Activated T-helper 2 cell treated with anti-CD3 and anti-CD28 coated beads, Interferon-gamma antibody, Interleukin-2, Interleukin-4, amounts not matched to agents 10 μg/mL and 5 μg/mL and 100 μg/mL, durations not matched to agents 14 hours and 24 hours and 36 hours (primary cell): ENCODE results near the gene AGPS. TPM values are rescaled to one million over a fixed set of nuclear protein-coding genes. Genes with fewer than 3 reads are reported as not detected.
"Not testable (repeated sequence)": the region's sequence is repeated elsewhere in the genome, so short reads cannot be mapped to it uniquely, and the experiment has no call there.

Experiments used
- DNase-seq: peaks from one replicate; pipeline ENCODE4 v3.0.0; 2021; ENCODE audit warnings: low spot score
- H3K27ac Mint-ChIP-seq: one replicate; pipeline ENCODE4 v1.8.0; 2021; ENCODE audit warnings: mixed read lengths
- H3K27me3 Mint-ChIP-seq: one replicate; pipeline ENCODE4 v1.8.0; 2021; ENCODE audit warnings: low read depth, mixed read lengths
- H3K36me3 Mint-ChIP-seq: one replicate; pipeline ENCODE4 v1.8.0; 2021; ENCODE audit warnings: low read depth, mixed read lengths
- H3K4me1 Mint-ChIP-seq: one replicate; pipeline ENCODE4 v1.8.0; 2021; ENCODE audit warnings: low read depth, mixed read lengths
- H3K4me3 Mint-ChIP-seq: one replicate; pipeline ENCODE4 v1.8.0; 2021; ENCODE audit warnings: low read depth, mild to moderate bottlenecking, moderate library complexity, mixed read lengths
- H3K9me3 Mint-ChIP-seq: one replicate; pipeline ENCODE4 v1.8.0; 2021; ENCODE audit warnings: mixed read lengths
- intact Hi-C: fragments of 100-400 bp; cut with micrococcal nuclease; formaldehyde crosslinking; loops from one replicate; pipeline ENCODE4 v1.15.1; 2023
- total RNA-seq: library from RNA; stranded (reverse); gene quantifications from 2 replicates; pipeline ENCODE4 v1.2.3, GENCODE V29; 2022

Gene AGPS
- total RNA-seq, 1 donor from 2014 or later, result 70.4 TPM

DNA sequence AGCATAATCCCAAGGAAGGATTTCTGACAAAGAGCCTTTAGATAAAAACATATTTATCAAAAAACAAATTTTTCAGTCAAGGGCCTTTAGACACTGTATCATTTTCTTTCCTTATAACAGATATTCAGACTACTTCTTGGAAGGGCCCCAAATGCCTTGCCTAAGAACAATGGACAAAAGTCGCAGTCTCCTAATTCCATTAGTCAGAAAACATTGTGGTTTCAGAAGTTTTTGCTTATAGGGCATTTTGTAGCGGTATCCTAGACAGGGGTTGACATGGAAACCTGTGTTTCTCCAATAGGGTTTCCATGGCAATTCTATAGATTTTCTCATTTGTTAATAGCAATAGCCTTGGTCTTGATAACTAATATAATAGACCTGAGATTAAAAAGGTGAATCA, 36.7 kb upstream of the AGPS start:
- no peaks in the 10 kb centered on the region for H3K27me3 Mint-ChIP-seq
- intact Hi-C loops, result no loop called here
- H3K27ac Mint-ChIP-seq, result no peak overlapping the region
- H3K4me1 Mint-ChIP-seq, result no peaks in the 10 kb centered on the region
- H3K9me3 Mint-ChIP-seq, result no peaks in the 10 kb centered on the region
- DNase-seq, result no peak
- no peaks in the 10 kb centered on the region for H3K36me3 Mint-ChIP-seq
- H3K4me3 Mint-ChIP-seq, result no peak overlapping the region

DNA sequence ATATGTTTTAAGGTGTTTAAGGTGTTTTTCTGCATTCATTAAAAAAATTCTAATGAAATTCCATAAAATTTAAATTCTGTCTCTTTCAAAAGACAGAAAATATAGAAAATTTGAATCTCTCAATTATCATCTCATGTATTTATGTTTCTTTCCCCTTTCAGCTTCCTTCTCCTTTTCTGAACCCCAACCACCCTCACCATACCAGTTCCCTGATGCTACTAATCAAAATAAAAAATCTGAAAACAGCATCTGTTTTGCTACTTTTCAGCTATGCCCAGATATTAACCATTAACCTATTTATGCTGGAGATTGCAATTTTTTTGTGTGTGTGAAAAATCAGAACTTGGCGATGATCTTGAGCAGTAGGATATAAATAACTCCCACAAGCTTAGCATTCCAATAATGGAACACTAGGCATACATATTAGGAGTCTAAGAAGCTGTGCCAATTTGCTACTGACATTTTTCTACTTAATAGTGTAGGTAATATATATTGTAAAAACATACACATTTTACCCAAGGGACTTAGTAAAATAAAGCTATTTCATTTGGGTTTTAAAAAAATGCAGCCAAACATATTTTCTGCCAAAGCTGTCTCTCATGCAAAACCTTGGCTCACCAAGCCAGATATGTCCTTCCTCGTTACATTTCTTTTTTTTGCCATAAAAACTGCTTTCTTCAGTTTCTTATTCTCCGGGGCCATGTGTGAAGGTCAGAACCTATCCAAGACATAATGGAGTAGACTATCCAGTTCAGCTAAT, 32.6 kb upstream of the AGPS start:
- no peaks in the 10 kb centered on the region for H3K4me1 Mint-ChIP-seq
- no peak overlapping the region for H3K27ac Mint-ChIP-seq
- no peaks in the 10 kb centered on the region for H3K36me3 Mint-ChIP-seq
- intact Hi-C loops, result no loop called here
- no peak overlapping the region for H3K4me3 Mint-ChIP-seq
- no peaks in the 10 kb centered on the region for H3K27me3 Mint-ChIP-seq
- DNase-seq, result no peak
- no peaks in the 10 kb centered on the region for H3K9me3 Mint-ChIP-seq

DNA sequence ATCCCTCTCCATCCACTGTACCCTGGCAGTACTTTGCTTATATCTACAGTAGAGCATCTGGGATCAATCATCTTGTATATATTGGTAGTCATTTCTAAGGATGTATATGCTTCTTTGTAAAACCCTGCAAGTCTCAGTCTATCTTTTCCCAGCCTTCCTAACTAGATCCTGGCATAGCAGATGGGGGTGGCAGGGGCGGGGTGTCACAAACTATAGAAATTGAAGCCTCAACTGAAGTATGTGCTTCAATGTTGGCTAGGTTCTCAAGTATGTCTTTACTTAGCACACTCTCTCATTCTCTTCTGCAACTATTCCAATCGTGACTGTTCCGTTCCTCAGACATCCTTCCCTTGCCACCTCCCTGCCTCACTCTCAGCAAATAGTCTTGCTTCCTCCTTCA, 30.1 kb upstream of the AGPS start:
- no peak for DNase-seq
- H3K4me1 Mint-ChIP-seq, result no peaks in the 10 kb centered on the region
- no peaks in the 10 kb centered on the region for H3K36me3 Mint-ChIP-seq
- H3K27me3 Mint-ChIP-seq, result no peaks in the 10 kb centered on the region
- H3K9me3 Mint-ChIP-seq, result no peaks in the 10 kb centered on the region
- intact Hi-C loops, result no loop called here
- H3K4me3 Mint-ChIP-seq, result no peak overlapping the region
- H3K27ac Mint-ChIP-seq, result no peak overlapping the region

DNA sequence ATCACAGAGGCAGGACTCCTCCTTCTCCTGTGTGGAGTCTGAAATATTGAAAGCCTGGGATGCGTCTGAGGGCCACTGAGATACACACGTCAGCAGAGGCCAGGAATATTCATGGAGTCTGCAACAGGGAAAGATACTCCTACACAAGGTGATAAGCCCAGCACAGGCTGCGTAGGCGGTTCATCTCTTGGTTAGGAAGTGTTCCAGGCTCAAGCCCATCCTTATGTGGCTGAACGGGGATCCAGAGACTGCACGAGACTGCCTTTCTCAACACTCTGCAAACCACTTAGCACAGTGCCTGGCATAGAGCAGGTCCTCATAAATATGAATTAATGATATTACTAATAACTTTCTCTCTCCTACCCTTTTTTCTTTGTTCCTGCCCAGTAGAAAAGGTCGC, 29.2 kb upstream of the AGPS start:
- H3K9me3 Mint-ChIP-seq, result peaks cover 5% of the 10 kb centered on the region
- DNase-seq, result no peak
- intact Hi-C loops, result no loop called here
- no peaks in the 10 kb centered on the region for H3K36me3 Mint-ChIP-seq
- H3K4me1 Mint-ChIP-seq, result no peaks in the 10 kb centered on the region
- no peak overlapping the region for H3K4me3 Mint-ChIP-seq
- no peak overlapping the region for H3K27ac Mint-ChIP-seq
- no peaks in the 10 kb centered on the region for H3K27me3 Mint-ChIP-seq

- H3K4me1 Mint-ChIP-seq, H3K27me3 Mint-ChIP-seq, H3K36me3 Mint-ChIP-seq, DNase-seq, H3K4me3 Mint-ChIP-seq, H3K27ac Mint-ChIP-seq, intact Hi-C loops: not testable (repeated sequence)
- H3K9me3 Mint-ChIP-seq, result peaks cover 25% of the 10 kb centered on the region
These were observed 26.8 kb upstream of the AGPS start for GRCh38 chr2:177365764-177366163.

GRCh38 chr2:177368023-177368422, 24.6 kb upstream of the AGPS start:
- H3K4me3 Mint-ChIP-seq, H3K4me1 Mint-ChIP-seq, H3K27ac Mint-ChIP-seq, H3K27me3 Mint-ChIP-seq, DNase-seq, intact Hi-C loops: not testable (repeated sequence)
- Mint-ChIP-seq H3K9me3 (peaks cover 47% of the 10 kb centered on the region), H3K36me3 (peaks cover 19% of the 10 kb centered on the region)

- intact Hi-C loops, result no loop called here
- Mint-ChIP-seq H3K4me1 (no peaks in the 10 kb centered on the region), H3K27me3 (no peaks in the 10 kb centered on the region), H3K9me3 (peaks cover 5% of the 10 kb centered on the region), H3K4me3 (no peak overlapping the region), H3K36me3 (peaks cover 27% of the 10 kb centered on the region), H3K27ac (no peak overlapping the region)
- DNase-seq, result no peak
These were observed 13.2 kb upstream of the AGPS start for GRCh38 chr2:177379354-177379753.

- H3K4me3 Mint-ChIP-seq, result no peak overlapping the region
- H3K36me3 Mint-ChIP-seq, result peaks cover 23% of the 10 kb centered on the region
- H3K4me1 Mint-ChIP-seq, result no peaks in the 10 kb centered on the region
- H3K27ac Mint-ChIP-seq, result no peak overlapping the region
- H3K9me3 Mint-ChIP-seq, result peaks cover 1% of the 10 kb centered on the region
- DNase-seq, result no peak
- intact Hi-C loops, result no loop called here
- no peaks in the 10 kb centered on the region for H3K27me3 Mint-ChIP-seq
These were observed 12.4 kb upstream of the AGPS start for GRCh38 chr2:177380181-177380580.

DNA sequence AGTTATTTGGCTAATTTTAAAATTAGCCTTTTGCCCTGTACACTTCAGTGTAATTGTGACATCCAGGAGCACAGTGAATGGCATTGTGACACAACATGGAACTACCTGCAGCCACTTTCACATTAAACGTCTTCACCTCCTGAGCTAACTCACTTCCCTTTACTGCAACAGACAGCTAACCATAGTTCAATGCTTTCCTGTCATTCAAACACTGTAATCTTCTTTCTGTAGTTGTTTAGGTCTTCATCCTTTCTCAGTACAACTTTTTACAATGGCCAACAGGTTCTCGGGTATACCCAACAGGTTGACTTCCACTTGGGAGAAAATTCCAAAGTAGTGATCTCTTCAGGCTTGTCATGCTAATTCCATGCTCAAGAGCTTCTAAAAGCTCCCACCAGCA, 8.6 kb upstream of the AGPS start:
- DNase-seq, result no peak
- H3K36me3 Mint-ChIP-seq, result peaks cover 19% of the 10 kb centered on the region
- H3K4me3 Mint-ChIP-seq, result no peak overlapping the region
- intact Hi-C loops, result no loop called here
- peaks cover 4% of the 10 kb centered on the region for H3K4me1 Mint-ChIP-seq
- H3K9me3 Mint-ChIP-seq, result no peaks in the 10 kb centered on the region
- no peaks in the 10 kb centered on the region for H3K27me3 Mint-ChIP-seq
- H3K27ac Mint-ChIP-seq, result no peak overlapping the region

GRCh38 chr2:177385151-177385550, 7.4 kb upstream of the AGPS start:
- H3K9me3 Mint-ChIP-seq, result no peaks in the 10 kb centered on the region
- H3K27me3 Mint-ChIP-seq, result no peaks in the 10 kb centered on the region
- H3K4me3 Mint-ChIP-seq, result no peak overlapping the region
- intact Hi-C loops, result no loop called here
- peaks cover 10% of the 10 kb centered on the region for H3K4me1 Mint-ChIP-seq
- no peak for DNase-seq
- no peak overlapping the region for H3K27ac Mint-ChIP-seq
- peaks cover 23% of the 10 kb centered on the region for H3K36me3 Mint-ChIP-seq

DNA sequence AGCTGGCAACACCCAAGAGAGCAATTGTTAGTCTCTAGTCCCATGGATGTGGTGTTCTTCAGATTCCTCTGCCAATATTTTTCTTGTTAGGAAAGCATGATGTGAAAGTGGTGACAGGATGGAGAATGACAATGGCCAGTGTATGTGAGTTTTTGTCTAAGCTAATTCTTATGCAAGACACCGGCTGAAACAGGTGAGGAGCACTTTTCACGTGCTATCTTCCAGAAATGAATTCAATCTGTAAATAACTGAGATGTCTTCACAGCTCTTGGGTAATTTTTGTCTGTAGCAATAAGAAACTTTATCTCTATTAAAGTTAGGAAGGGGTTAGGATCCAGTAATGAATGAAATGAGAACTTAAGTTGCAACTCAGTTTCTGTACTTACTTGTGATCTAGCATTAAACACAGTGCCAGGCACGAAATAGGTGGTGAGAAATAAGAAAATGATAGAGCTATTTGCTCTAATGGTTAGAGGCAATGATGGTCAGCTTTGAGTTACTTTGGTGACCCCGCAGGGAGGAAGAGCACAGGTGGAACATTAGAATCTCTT, 676 bp upstream of the AGPS start:
- intact Hi-C loops, result loop anchor here (1.0 to 10.0 kb wide), 5 partner anchors 57 to 225 kb away; partner anchors contain the start of gene HNRNPA3
- Mint-ChIP-seq H3K27ac (peak overlapping the region; percentile 94), H3K4me1 (peaks cover 56% of the 10 kb centered on the region)

GRCh38 chr2:177393203-177393755, 706 bp downstream of the AGPS start:
- DNase-seq, result no peak
- H3K36me3 Mint-ChIP-seq, result peaks cover 58% of the 10 kb centered on the region
- H3K4me3 Mint-ChIP-seq, result peak overlapping the region; percentile 96
- H3K27me3 Mint-ChIP-seq, result no peaks in the 10 kb centered on the region
- H3K4me1 Mint-ChIP-seq, result peaks cover 67% of the 10 kb centered on the region
- H3K9me3 Mint-ChIP-seq, result no peaks in the 10 kb centered on the region
- intact Hi-C loops, result loop anchor here (2.0 to 10.0 kb wide), 3 partner anchors 160 to 224 kb away; partner anchors contain the start of gene HNRNPA3
- peak overlapping the region; percentile 94 for H3K27ac Mint-ChIP-seq

More for the DNA sequence above, 676 bp upstream of the AGPS start:
- no peaks in the 10 kb centered on the region for H3K27me3 Mint-ChIP-seq
- no peaks in the 10 kb centered on the region for H3K9me3 Mint-ChIP-seq
- H3K36me3 Mint-ChIP-seq, result peaks cover 49% of the 10 kb centered on the region
- no peak for DNase-seq
- H3K4me3 Mint-ChIP-seq, result peak overlapping the region; percentile 96
